ENCODE measurements around the gene TENT5D. TPM values are rescaled to one million over a fixed set of nuclear protein-coding genes. Genes with fewer than 3 reads are reported as not detected.
"Not testable (repeated sequence)": the region's sequence is repeated elsewhere in the genome, so short reads cannot be mapped to it uniquely, and the experiment has no call there.

The TENT5D gene
- total RNA-seq (2014; rRNA removed; shearing (Covaris generic); ENCODE audit: low replicate concordance), result not detected in 2 replicates

DNA sequence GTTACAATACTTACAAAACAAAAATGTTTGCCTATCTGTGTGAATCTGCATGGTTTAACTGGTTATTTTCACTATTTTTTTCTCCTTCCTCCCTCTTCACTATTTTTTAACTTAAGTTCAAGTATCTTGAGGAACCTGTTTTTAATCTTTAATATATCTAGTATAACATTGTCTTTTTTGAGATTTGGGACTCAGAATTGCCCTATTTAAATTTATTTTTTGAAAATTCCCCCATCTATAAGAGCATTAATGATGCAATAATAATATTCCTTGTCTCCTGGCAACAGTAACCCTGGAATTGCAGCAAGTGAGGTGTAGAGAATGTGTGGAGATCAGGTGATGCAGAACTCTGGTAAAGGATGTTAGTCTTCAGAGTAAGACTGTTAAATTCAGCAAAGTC, at the start of gene TENT5D:
TSS of gene TENT5D (plus strand) at position 301 of the 400 bp plus-strand sequence. CDS start 22,093 bp downstream, outside the sequence.
- no peak within 1 kb of the TSS for H3K4me2 ChIP-seq (ENCODE audit: low read depth, low read length, poor library complexity, severe bottlenecking)
- no peaks in the 10 kb centered on the region for H3K36me3 ChIP-seq (ENCODE audit: insufficient read depth, low read length)
- no peak within 1 kb of the TSS for H3K9ac ChIP-seq (ENCODE audit: low read length)
- H3K9me3 ChIP-seq (ENCODE audit: low read length), result peaks cover 3% of the 10 kb centered on the region
- no peak within 1 kb of the TSS for H2AFZ ChIP-seq (ENCODE audit: low read length)
- H3K4me3 ChIP-seq (ENCODE audit: low read length), result no peak within 1 kb of the TSS
- no peak for DNase-seq
- no peak within 1 kb of the TSS for H3K27ac ChIP-seq (ENCODE audit: low read length)
- H4K20me1 ChIP-seq (ENCODE audit: insufficient read depth, low read depth, low read length), result no peaks in the 10 kb centered on the region
- H3K27me3 ChIP-seq (ENCODE audit: low read length), result no peaks in the 10 kb centered on the region
- no peaks in the 10 kb centered on the region for H3K9me2 ChIP-seq (replicated peaks; ENCODE audit: insufficient read depth, low read length)
- H3K4me1 ChIP-seq (ENCODE audit: low read length), result no peaks in the 10 kb centered on the region
- H3K79me2 ChIP-seq (ENCODE audit: low read length), result no peaks in the 10 kb centered on the region

DNA sequence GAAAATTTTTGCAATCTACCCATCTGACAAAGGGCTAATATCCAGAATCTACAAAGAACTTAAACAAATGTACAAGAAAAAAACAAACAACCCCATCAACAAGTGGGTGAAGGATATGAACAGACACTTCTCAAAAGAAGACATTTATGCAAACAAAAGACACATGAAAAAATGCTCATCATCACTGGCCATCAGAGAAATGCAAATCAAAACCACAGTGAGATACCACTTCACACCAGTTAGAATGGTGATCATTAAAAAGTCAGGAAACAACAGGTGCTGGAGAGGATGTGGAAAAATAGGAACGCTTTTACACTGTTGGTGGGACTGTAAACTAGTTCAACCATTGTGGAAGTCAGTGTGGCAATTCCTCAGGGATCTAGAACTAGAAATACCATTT, 34.6 kb upstream of the TENT5D start:
- H3K9me3 ChIP-seq (ENCODE audit: low read length); H2AFZ ChIP-seq (ENCODE audit: low read length): not testable (repeated sequence)

DNA sequence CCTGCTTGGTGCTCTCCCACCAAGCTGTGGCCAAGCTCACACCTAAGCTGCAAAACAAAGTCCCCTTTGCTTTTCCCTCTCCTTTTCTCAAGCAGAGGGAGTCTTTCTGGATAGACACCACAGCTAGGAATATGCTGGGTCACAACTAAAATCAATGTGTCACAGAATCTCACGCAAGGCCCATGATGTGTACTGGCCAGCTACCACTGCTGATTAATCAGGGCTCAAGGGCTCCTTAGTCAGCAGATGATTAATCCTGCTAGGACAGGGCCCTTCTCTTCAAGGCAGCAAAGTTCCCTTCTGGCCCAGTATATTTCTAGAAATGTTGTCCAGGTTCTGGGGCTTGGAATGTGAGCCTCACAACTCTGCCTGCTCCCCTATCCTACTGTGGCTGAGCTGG, 32.0 kb upstream of the TENT5D start:
- no peaks in the 10 kb centered on the region for H4K20me1 ChIP-seq (ENCODE audit: insufficient read depth, low read depth, low read length)
- no peak overlapping the region for H3K27ac ChIP-seq (ENCODE audit: low read length)
- H2AFZ ChIP-seq (ENCODE audit: low read length), result no peak overlapping the region
- no peaks in the 10 kb centered on the region for H3K9me2 ChIP-seq (replicated peaks; ENCODE audit: insufficient read depth, low read length)
- H3K36me3 ChIP-seq (ENCODE audit: insufficient read depth, low read length), result no peaks in the 10 kb centered on the region
- H3K4me3 ChIP-seq (ENCODE audit: low read length), result no peak overlapping the region
- no peaks in the 10 kb centered on the region for H3K4me1 ChIP-seq (ENCODE audit: low read length)
- H3K9me3 ChIP-seq (ENCODE audit: low read length), result no peaks in the 10 kb centered on the region
- H3K79me2 ChIP-seq (ENCODE audit: low read length), result no peaks in the 10 kb centered on the region
- H3K4me2 ChIP-seq (ENCODE audit: low read depth, low read length, poor library complexity, severe bottlenecking), result no peak overlapping the region
- no peak for DNase-seq
- no peak overlapping the region for H3K9ac ChIP-seq (ENCODE audit: low read length)
- no peaks in the 10 kb centered on the region for H3K27me3 ChIP-seq (ENCODE audit: low read length)

More for the DNA sequence above, 34.6 kb upstream of the TENT5D start:
- not testable (repeated sequence) for H3K9me2 ChIP-seq (replicated peaks; ENCODE audit: insufficient read depth, low read length); H3K4me2 ChIP-seq (ENCODE audit: low read depth, low read length, poor library complexity, severe bottlenecking); H3K9ac ChIP-seq (ENCODE audit: low read length); H3K4me3 ChIP-seq (ENCODE audit: low read length); H3K4me1 ChIP-seq (ENCODE audit: low read length); DNase-seq; H4K20me1 ChIP-seq (ENCODE audit: insufficient read depth, low read depth, low read length); H3K27ac ChIP-seq (ENCODE audit: low read length); H3K36me3 ChIP-seq (ENCODE audit: insufficient read depth, low read length); H3K79me2 ChIP-seq (ENCODE audit: low read length); H3K27me3 ChIP-seq (ENCODE audit: low read length)

DNA sequence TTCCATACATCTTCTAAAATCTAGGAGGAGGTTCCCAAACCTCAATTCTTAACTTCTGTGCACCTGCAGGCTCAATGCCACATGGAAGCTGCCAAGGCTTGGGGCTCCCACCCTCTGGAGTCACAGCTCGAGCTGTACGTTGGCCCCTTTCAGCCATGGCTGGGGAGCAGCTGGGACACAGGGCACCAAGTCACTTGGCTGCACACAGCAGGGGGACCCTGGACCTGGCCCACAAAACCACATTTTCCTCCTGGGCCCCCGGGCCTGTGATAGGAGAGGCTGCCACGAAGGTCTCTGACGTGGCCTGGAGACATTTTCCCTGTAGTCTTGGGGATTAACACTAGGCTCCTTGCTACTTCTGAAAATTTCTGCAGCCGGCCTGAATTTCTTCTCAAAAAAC, 8.2 kb upstream of the TENT5D start:
- Histone ChIP-seq H3K9me2 (replicated peaks; ENCODE audit: insufficient read depth, low read length) (no peaks in the 10 kb centered on the region), H3K36me3 (ENCODE audit: insufficient read depth, low read length) (no peaks in the 10 kb centered on the region), H3K4me3 (ENCODE audit: low read length) (no peak overlapping the region), H3K27me3 (ENCODE audit: low read length) (no peaks in the 10 kb centered on the region), H3K4me1 (ENCODE audit: low read length) (no peaks in the 10 kb centered on the region), H3K9ac (ENCODE audit: low read length) (no peak overlapping the region), H3K9me3 (ENCODE audit: low read length) (peaks cover under 1% of the 10 kb centered on the region), H2AFZ (ENCODE audit: low read length) (no peak overlapping the region), H3K4me2 (ENCODE audit: low read depth, low read length, poor library complexity, severe bottlenecking) (no peak overlapping the region), H3K79me2 (ENCODE audit: low read length) (no peaks in the 10 kb centered on the region), H3K27ac (ENCODE audit: low read length) (no peak overlapping the region), H4K20me1 (ENCODE audit: insufficient read depth, low read depth, low read length) (no peaks in the 10 kb centered on the region)
- DNase-seq, result no peak

- DNase-seq, result no peak
- Histone ChIP-seq H3K4me2 (ENCODE audit: low read depth, low read length, poor library complexity, severe bottlenecking) (no peak overlapping the region), H3K9ac (ENCODE audit: low read length) (no peak overlapping the region), H3K9me3 (ENCODE audit: low read length) (no peaks in the 10 kb centered on the region), H3K27me3 (ENCODE audit: low read length) (no peaks in the 10 kb centered on the region), H3K4me1 (ENCODE audit: low read length) (no peaks in the 10 kb centered on the region), H2AFZ (ENCODE audit: low read length) (no peak overlapping the region), H3K79me2 (ENCODE audit: low read length) (no peaks in the 10 kb centered on the region), H3K9me2 (replicated peaks; ENCODE audit: insufficient read depth, low read length) (no peaks in the 10 kb centered on the region), H3K36me3 (ENCODE audit: insufficient read depth, low read length) (no peaks in the 10 kb centered on the region), H3K4me3 (ENCODE audit: low read length) (no peak overlapping the region), H3K27ac (ENCODE audit: low read length) (no peak overlapping the region), H4K20me1 (ENCODE audit: insufficient read depth, low read depth, low read length) (no peaks in the 10 kb centered on the region)
Measured at GRCh38 chrX:80423000-80423399, 2.8 kb downstream of the TENT5D start.

- H3K4me2 ChIP-seq (ENCODE audit: low read depth, low read length, poor library complexity, severe bottlenecking), result no peak overlapping the region
Measured at GRCh38 chrX:80423744-80424143, 3.5 kb downstream of the TENT5D start.

GRCh38 chrX:80430826-80431504, 10.7 kb downstream of the TENT5D start:
- no peak overlapping the region for H2AFZ ChIP-seq (ENCODE audit: low read length)
- DNase-seq, result peak; percentile 81
- H3K4me2 ChIP-seq (ENCODE audit: low read depth, low read length, poor library complexity, severe bottlenecking), result no peak overlapping the region
- no peaks in the 10 kb centered on the region for H3K9me2 ChIP-seq (replicated peaks; ENCODE audit: insufficient read depth, low read length)
- no peaks in the 10 kb centered on the region for H3K27me3 ChIP-seq (ENCODE audit: low read length)
- H3K79me2 ChIP-seq (ENCODE audit: low read length), result no peaks in the 10 kb centered on the region
- no peaks in the 10 kb centered on the region; the same call in 1 of the 2 replicates for H3K9me3 ChIP-seq (ENCODE audit: low read length)
- no peaks in the 10 kb centered on the region for H4K20me1 ChIP-seq (ENCODE audit: insufficient read depth, low read depth, low read length)
- H3K4me1 ChIP-seq (ENCODE audit: low read length), result no peaks in the 10 kb centered on the region
- H3K36me3 ChIP-seq (ENCODE audit: insufficient read depth, low read length), result no peaks in the 10 kb centered on the region
- no peak overlapping the region for H3K27ac ChIP-seq (ENCODE audit: low read length)
- H3K9ac ChIP-seq (ENCODE audit: low read length), result no peak overlapping the region
- H3K4me3 ChIP-seq (ENCODE audit: low read length), result no peak overlapping the region

More at GRCh38 chrX:80423744-80424143, 3.5 kb downstream of the TENT5D start:
- Histone ChIP-seq H4K20me1 (ENCODE audit: insufficient read depth, low read depth, low read length) (no peaks in the 10 kb centered on the region), H3K27me3 (ENCODE audit: low read length) (no peaks in the 10 kb centered on the region), H3K4me1 (ENCODE audit: low read length) (no peaks in the 10 kb centered on the region), H3K9me2 (replicated peaks; ENCODE audit: insufficient read depth, low read length) (no peaks in the 10 kb centered on the region), H3K9ac (ENCODE audit: low read length) (no peak overlapping the region), H3K27ac (ENCODE audit: low read length) (no peak overlapping the region), H3K36me3 (ENCODE audit: insufficient read depth, low read length) (no peaks in the 10 kb centered on the region), H3K9me3 (ENCODE audit: low read length) (no peaks in the 10 kb centered on the region), H3K4me3 (ENCODE audit: low read length) (no peak overlapping the region), H3K79me2 (ENCODE audit: low read length) (no peaks in the 10 kb centered on the region), H2AFZ (ENCODE audit: low read length) (no peak overlapping the region)
- DNase-seq, result no peak

DNA sequence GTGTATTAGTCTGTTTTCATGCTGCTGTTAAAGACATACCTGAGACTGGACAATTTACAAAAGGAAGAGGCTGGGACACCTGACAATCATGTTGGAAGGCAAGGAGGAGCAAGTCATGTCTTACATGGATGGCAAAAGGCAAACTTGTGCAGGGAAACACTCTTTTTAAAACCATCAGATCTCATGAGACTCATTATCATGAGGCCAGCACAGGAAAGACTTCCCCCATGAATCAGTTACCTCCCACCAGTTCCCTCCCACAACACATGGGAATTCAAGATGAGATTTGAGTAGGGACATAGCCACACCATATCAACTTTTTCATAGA, 11.2 kb downstream of the TENT5D start:
- Histone ChIP-seq H3K27ac (ENCODE audit: low read length) (no peak overlapping the region), H3K4me2 (ENCODE audit: low read depth, low read length, poor library complexity, severe bottlenecking) (no peak overlapping the region), H3K79me2 (ENCODE audit: low read length) (no peaks in the 10 kb centered on the region), H3K9ac (ENCODE audit: low read length) (no peak overlapping the region), H3K4me1 (ENCODE audit: low read length) (no peaks in the 10 kb centered on the region), H3K27me3 (ENCODE audit: low read length) (no peaks in the 10 kb centered on the region), H4K20me1 (ENCODE audit: insufficient read depth, low read depth, low read length) (no peaks in the 10 kb centered on the region), H3K36me3 (ENCODE audit: insufficient read depth, low read length) (no peaks in the 10 kb centered on the region), H3K9me2 (replicated peaks; ENCODE audit: insufficient read depth, low read length) (no peaks in the 10 kb centered on the region), H2AFZ (ENCODE audit: low read length) (no peak overlapping the region), H3K4me3 (ENCODE audit: low read length) (no peak overlapping the region), H3K9me3 (ENCODE audit: low read length) (no peaks in the 10 kb centered on the region; the same call in 1 of the 2 replicates)
- DNase-seq, result no peak
